Glomerular visceral epithelial cell (primary cell): ENCODE results near the gene BOD1L1.

Experiments
- DNase-seq: peaks from one replicate; pipeline ENCODE4 v3.0.0-alpha.2; 2016; ENCODE audit errors: extremely low spot score

BOD1L1 gene

GRCh38 chr4:13627606-13628311, at the start of gene BOD1L1:
Gene BOD1L1 (minus strand): TSS chr4:13627725. CDS start chr4:13627587, 138 bp downstream.
- DNase-seq: peak; percentile 89

DNA sequence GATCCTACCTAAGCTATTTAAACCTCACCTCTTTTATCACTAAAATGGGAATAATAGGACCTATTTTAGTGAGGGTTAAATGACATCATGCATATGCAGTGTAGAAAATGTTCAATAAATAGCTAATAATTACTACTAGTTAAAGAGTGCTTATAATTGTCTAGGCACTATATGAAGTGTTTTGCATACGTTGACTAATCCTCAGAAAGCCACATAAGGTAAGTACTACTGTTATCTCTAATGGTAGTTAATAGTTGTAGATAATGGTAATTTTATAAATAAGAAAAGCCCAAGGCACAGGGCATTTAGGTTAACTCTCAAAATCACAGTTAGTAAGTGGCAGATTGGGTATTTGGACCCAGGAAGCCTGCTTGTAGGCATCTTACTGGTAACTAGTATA, 47.4 kb upstream of the BOD1L1 start:
- no peak for DNase-seq

GRCh38 chr4:13673167-13673566, 45.6 kb upstream of the BOD1L1 start:
- DNase-seq: no peak

GRCh38 chr4:13670456-13671160, 43.1 kb upstream of the BOD1L1 start:
- no peak for DNase-seq

GRCh38 chr4:13665701-13666660, 38.5 kb upstream of the BOD1L1 start:
- no peak for DNase-seq

GRCh38 chr4:13659341-13660070, 32.0 kb upstream of the BOD1L1 start:
- DNase-seq: no peak

- peak; percentile 65 for DNase-seq
Observed at GRCh38 chr4:13656569-13657405, 29.3 kb upstream of the BOD1L1 start.

DNA sequence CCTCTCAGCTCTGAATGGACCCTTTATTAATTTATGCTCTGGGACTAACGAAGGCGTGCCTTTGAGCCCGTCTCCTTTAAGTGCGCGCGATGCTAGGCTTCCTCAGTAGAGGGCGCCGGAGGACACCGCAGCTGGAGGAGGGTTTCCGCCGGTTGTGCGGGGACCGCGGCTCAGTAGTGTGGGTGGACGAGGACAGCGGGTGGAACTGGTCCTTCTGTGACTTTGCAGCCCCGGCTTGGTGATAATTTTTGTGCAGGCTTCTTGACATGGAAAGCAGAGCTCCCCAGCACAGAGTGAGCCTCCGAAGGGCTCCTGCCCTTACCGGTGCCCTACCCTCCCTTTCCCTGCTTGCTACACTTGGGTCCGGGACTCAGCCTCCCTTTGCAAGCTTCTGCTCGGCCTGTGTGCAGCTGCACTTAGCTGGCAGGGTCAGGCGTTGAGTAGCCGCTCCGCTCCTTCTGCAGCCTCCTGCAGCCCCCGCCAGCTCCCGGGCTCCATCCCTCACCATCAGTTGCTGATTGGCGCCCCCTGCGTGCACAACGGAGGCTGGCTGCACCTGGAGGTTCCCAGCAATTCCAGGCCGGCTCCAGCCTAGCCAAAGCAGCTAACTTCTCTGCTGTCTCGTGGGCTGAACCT, 26.8 kb upstream of the BOD1L1 start:
- DNase-seq: peak; percentile 70

DNA sequence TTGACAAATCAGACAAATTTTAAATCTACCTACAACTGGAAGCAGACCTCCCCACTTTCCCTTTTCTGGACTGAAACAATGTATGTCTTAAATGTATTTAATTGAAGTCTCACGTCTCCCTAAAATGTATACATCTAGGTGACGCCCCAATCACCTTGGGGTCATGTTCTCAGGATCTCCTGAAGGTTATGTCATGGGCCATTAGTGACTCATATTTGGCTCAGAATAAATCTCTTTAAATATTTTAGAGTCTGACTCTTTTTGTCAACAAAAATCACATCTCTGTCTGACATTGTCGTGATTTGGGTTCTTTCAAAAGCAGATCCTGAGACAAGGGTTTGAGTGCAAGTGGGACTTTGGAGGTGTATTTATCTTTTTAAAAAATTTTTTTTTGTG, 26.2 kb upstream of the BOD1L1 start:
- no peak for DNase-seq

GRCh38 chr4:13647031-13647430, 19.5 kb upstream of the BOD1L1 start:
- no peak for DNase-seq

DNA sequence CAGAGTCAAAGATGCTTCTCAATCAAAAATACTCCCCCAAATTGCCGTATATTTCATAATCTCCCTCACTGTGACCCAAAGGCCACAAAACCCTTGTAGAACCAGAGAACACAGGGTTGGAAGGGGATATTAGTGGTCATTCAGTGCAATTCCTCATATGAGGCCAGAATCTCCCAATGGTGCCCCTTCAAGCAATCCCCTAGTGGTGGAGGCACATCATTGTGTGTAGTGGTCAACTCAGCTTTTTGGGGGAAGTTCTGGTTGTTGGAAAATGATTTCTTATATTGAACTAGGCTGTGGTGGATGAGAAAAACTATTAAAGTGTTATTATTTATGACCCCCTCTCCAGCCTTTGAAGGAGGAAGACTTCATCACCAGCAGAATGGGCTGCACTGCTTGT, 17.6 kb upstream of the BOD1L1 start:
- DNase-seq: no peak

DNA sequence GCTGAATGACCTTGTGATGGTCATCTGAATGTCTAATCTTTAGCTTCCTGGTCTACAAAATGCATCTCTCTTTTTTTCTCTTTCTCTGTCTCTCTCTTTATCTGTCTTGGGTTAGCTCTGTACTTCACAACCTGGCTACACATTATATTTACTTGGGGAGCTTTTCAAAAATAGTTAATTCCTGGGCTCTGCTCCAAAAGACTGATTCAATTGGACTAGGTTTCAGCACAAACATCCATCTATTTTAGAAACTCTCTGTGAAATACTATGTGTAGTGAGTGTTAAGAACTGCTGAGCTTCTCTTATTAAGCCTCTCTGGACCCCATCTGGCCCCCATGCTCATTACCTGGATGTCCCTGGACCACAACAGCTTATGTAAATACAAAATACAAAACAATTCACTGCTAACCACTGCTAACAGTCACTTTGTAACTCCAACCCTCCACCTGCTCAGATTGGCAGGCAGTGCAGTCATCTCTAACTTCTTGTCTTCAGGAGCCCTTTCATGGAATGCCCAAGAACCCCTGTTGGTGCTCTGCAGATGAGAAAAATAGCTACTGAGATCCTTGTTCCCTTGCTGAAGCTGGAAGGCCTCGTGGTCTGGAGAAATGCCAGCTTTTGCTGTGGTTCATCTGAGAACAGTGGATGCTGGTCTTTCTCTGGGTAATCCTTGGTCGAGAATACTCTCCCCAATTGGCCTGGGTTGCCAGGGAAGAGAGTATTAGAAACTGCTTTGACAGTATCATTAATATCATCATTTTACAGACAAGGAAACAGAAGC, 14.8 kb upstream of the BOD1L1 start:
- DNase-seq: peak; percentile 22

DNA sequence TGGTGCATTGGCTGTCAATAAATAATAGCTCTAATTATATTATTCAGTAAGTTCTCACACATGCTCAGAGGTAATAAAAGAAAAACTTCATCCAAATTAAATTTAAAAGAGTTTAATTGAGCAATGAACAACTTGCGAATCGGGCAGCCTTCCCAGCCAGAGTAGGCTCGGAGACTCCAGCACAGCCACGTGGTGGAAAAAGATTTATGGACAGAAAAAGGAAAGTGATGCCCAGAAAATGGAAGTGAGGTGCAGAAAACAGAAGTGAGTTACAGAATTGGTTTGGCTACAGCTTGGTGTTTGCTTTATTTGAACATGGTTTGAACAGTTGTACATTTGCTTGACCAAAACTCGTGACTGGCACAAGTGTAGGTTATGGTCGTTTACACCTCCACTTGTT, 13.6 kb upstream of the BOD1L1 start:
- DNase-seq: no peak

DNA sequence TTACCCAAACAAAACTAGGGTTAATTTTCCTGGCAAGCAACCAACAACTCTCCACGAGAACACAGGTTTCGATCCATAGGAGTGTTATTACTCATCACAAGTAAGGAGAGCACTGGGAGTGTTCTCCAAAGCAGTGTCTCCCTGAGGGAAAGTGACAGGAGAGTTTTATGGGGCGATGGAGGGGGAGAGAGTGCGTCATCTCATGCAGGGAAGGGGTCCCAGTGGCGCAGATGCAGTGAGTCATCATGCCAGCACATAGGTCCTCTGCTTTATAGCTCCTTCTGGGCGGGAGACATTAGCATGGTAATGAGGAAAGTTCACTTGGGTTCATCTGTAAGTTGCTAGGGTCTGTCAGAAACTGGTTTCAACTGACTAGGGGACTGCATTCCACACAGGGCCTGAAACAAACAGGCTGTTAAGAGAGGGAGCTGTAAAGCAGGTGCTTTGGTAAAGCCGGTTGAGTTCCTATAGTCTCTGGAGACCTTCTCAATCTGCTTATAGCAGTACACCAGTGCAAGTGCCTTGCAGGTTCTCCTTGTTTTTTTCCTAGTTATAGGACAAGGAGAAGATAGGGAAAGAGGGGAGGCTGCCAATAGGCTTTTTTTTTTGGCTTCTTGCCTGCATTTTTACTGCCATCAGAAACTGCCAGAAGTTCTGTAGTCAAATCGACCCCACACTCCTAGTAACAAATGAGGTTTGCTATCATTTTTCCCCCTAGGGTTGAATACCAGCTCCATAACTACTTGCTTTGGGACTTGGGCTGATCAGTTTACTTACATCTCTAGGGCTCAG, 12.8 kb upstream of the BOD1L1 start:
- DNase-seq: peak; percentile 55

DNA sequence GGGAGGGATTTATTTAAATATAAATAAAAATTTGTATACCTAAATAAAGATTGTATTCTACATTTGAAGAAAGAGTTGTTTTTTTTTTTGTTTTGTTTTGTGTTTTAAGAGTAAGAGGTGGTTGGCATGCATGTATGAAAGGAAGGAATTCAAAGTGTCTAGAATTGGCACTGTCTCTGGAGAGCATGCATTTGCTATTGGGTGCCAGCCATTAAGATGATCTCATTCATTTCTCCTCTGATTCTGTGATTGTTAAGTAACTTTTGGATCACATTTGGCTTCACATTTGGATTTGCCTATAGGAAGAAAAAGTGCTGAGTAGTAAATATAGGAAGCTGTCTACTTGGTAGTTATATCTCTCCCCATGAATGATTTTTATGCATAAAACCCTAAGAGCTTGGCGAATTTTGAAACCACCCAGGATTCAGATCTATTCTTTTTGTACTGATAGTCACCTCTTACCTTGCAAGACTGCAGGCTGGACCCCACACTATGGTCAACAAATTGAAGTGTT, 7.8 kb upstream of the BOD1L1 start:
- DNase-seq: no peak

DNA sequence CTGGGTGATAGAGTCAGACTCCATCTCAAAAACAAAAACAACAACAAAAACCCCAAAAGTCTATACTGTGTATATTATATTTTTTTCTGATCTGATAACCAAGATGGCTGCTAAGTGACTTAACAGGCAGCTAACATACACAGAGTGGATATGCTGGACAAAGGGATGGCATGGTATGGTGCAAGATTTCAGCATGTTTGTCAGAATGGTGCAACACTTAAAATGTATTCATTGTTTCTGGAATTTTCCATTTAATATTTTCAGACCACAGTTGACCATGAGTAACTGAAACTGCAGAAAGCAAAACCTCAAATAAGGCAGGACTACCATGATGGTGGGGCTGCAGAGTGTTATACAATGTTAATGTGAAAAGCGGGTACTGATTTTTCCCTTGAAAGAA, 6.1 kb upstream of the BOD1L1 start:
- DNase-seq: no peak

GRCh38 chr4:13627178-13627605, 333 bp downstream of the BOD1L1 start:
- no peak for DNase-seq

DNA sequence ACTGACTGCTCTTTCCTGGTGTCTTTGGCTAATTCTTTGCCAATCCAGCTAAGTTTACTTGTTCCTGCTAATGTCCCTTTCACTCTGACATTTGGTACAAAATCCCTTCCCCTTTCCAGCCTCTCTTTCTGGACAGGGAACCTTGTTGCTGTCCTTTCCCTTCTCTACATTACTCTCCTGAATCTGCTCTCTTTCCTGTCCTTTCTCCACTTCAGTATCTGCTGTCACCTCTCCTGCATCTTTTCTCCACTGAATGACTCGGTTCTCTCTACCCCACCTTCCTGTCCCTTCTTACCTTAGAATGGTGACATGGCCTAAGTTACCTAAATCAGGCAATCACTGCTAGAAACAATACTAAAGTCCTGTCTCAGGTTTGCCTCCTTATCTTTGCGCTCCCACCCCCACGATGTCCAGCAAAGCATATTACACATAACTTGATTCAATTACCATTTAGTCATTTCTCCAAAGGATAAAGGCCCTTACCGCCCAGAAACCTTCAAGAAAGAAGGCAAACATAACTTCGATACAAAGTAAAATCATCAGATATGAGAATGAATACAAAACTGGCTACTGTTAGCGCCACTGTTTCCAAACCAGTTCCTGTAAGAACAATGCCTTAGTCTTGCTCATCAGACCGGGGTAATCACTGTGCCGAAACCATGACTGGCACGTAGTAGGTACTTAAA, 890 bp downstream of the BOD1L1 start:
- DNase-seq: no peak
